ENCODE data around the gene MAGI2.

MAGI2 gene

GRCh38 chr7:78406531-78406930 is 1046.9 kb downstream of the MAGI2 start:
- ATAC-seq (replicated peaks), result no peak
- no peaks in the 10 kb centered on the region for H3K36me3 Mint-ChIP-seq
- H3K9me3 Mint-ChIP-seq, result peaks cover 0 to 2% of the 10 kb centered on the region in 2 donors
- no peak overlapping the region for H3K4me3 Mint-ChIP-seq
- H3K4me1 Mint-ChIP-seq, result no peaks in the 10 kb centered on the region
- H3K27me3 Mint-ChIP-seq, result no peaks in the 10 kb centered on the region
- H3K27ac Mint-ChIP-seq, result no peak overlapping the region
- no peak for DNase-seq

- Mint-ChIP-seq H3K9me3 (no peaks in the 10 kb centered on the region), H3K36me3 (no peaks in the 10 kb centered on the region), H3K27ac (no peak overlapping the region), H3K4me3 (no peak overlapping the region), H3K27me3 (no peaks in the 10 kb centered on the region), H3K4me1 (no peaks in the 10 kb centered on the region)
- ATAC-seq (replicated peaks) (no peak), DNase-seq (no peak)
Measured at GRCh38 chr7:78402096-78402495, 1051.4 kb downstream of the MAGI2 start.

GRCh38 chr7:78400038-78400437 is 1053.4 kb downstream of the MAGI2 start:
- DNase-seq, result no peak
- Mint-ChIP-seq H3K27ac (no peak overlapping the region), H3K4me3 (no peak overlapping the region), H3K36me3 (no peaks in the 10 kb centered on the region), H3K4me1 (no peaks in the 10 kb centered on the region), H3K27me3 (no peaks in the 10 kb centered on the region), H3K9me3 (no peaks in the 10 kb centered on the region)
- no peak for ATAC-seq (replicated peaks)

GRCh38 chr7:78399033-78399769 is 1054.3 kb downstream of the MAGI2 start:
- Mint-ChIP-seq H3K27ac (no peak overlapping the region), H3K9me3 (peaks cover 0 to 2% of the 10 kb centered on the region in 2 donors), H3K36me3 (no peaks in the 10 kb centered on the region), H3K27me3 (no peaks in the 10 kb centered on the region), H3K4me1 (no peaks in the 10 kb centered on the region), H3K4me3 (no peak overlapping the region)
- DNase-seq (no peak), ATAC-seq (replicated peaks) (no peak)

GRCh38 chr7:78398576-78398975 is 1054.9 kb downstream of the MAGI2 start:
- H3K9me3 Mint-ChIP-seq, result peaks cover 0 to 2% of the 10 kb centered on the region in 2 donors
- H3K4me3 Mint-ChIP-seq, result no peak overlapping the region
- H3K36me3 Mint-ChIP-seq, result no peaks in the 10 kb centered on the region
- H3K4me1 Mint-ChIP-seq, result no peaks in the 10 kb centered on the region
- ATAC-seq (replicated peaks) (no peak), DNase-seq (no peak)
- H3K27ac Mint-ChIP-seq, result no peak overlapping the region
- H3K27me3 Mint-ChIP-seq, result no peaks in the 10 kb centered on the region

GRCh38 chr7:78398081-78398480 is 1055.4 kb downstream of the MAGI2 start:
- no peaks in the 10 kb centered on the region for H3K36me3 Mint-ChIP-seq
- no peak for DNase-seq
- ATAC-seq (replicated peaks), result no peak
- H3K9me3 Mint-ChIP-seq, result peaks cover 0 to 2% of the 10 kb centered on the region in 2 donors
- no peak overlapping the region for H3K27ac Mint-ChIP-seq
- no peaks in the 10 kb centered on the region for H3K4me1 Mint-ChIP-seq
- H3K4me3 Mint-ChIP-seq, result no peak overlapping the region
- no peaks in the 10 kb centered on the region for H3K27me3 Mint-ChIP-seq

- Mint-ChIP-seq H3K27ac (no peak overlapping the region), H3K36me3 (no peaks in the 10 kb centered on the region), H3K4me3 (no peak overlapping the region), H3K4me1 (no peaks in the 10 kb centered on the region), H3K27me3 (no peaks in the 10 kb centered on the region), H3K9me3 (peaks cover 0 to 2% of the 10 kb centered on the region in 2 donors)
- DNase-seq, result no peak
- ATAC-seq (replicated peaks), result no peak
Measured at GRCh38 chr7:78396210-78396609, 1057.3 kb downstream of the MAGI2 start.

- DNase-seq (no peak), ATAC-seq (replicated peaks) (no peak)
- no peaks in the 10 kb centered on the region for H3K4me1 Mint-ChIP-seq
- no peaks in the 10 kb centered on the region for H3K27me3 Mint-ChIP-seq
- no peaks in the 10 kb centered on the region for H3K36me3 Mint-ChIP-seq
- H3K9me3 Mint-ChIP-seq, result peaks cover 0 to 2% of the 10 kb centered on the region in 2 donors
- H3K4me3 Mint-ChIP-seq, result no peak overlapping the region
- no peak overlapping the region for H3K27ac Mint-ChIP-seq
Measured at GRCh38 chr7:78395298-78396036, 1058.0 kb downstream of the MAGI2 start.

GRCh38 chr7:78389022-78389421 is 1064.4 kb downstream of the MAGI2 start:
- Mint-ChIP-seq H3K27ac (no peak overlapping the region), H3K36me3 (no peaks in the 10 kb centered on the region), H3K4me1 (no peaks in the 10 kb centered on the region), H3K9me3 (no peaks in the 10 kb centered on the region), H3K4me3 (no peak overlapping the region), H3K27me3 (no peaks in the 10 kb centered on the region)
- ATAC-seq (replicated peaks) (no peak), DNase-seq (no peak)

- Mint-ChIP-seq H3K27ac (no peak overlapping the region), H3K9me3 (peaks cover 0 to 1% of the 10 kb centered on the region in 2 donors), H3K27me3 (no peaks in the 10 kb centered on the region), H3K4me3 (no peak overlapping the region), H3K36me3 (no peaks in the 10 kb centered on the region), H3K4me1 (no peaks in the 10 kb centered on the region)
- no peak for DNase-seq
- no peak for ATAC-seq (replicated peaks)
Measured at GRCh38 chr7:78386520-78386919, 1066.9 kb downstream of the MAGI2 start.

- no peak overlapping the region for H3K4me3 Mint-ChIP-seq
- H3K9me3 Mint-ChIP-seq, result peaks cover 0 to 4% of the 10 kb centered on the region in 2 donors
- H3K27ac Mint-ChIP-seq, result no peak overlapping the region
- ATAC-seq (replicated peaks) (no peak), DNase-seq (no peak)
- H3K36me3 Mint-ChIP-seq, result no peaks in the 10 kb centered on the region
- no peaks in the 10 kb centered on the region for H3K27me3 Mint-ChIP-seq
- no peaks in the 10 kb centered on the region for H3K4me1 Mint-ChIP-seq
Measured at GRCh38 chr7:78383096-78383880, 1070.2 kb downstream of the MAGI2 start.

- Mint-ChIP-seq H3K9me3 (peaks cover 0 to 8% of the 10 kb centered on the region in 2 donors), H3K4me3 (no peak overlapping the region), H3K4me1 (no peaks in the 10 kb centered on the region), H3K27me3 (no peaks in the 10 kb centered on the region), H3K27ac (no peak overlapping the region), H3K36me3 (no peaks in the 10 kb centered on the region)
- no peak for DNase-seq
- ATAC-seq (replicated peaks), result no peak
Measured at GRCh38 chr7:78379148-78379547, 1074.3 kb downstream of the MAGI2 start.

- Mint-ChIP-seq H3K4me1 (no peaks in the 10 kb centered on the region), H3K27me3 (no peaks in the 10 kb centered on the region), H3K27ac (no peak overlapping the region), H3K4me3 (no peak overlapping the region), H3K36me3 (no peaks in the 10 kb centered on the region), H3K9me3 (peaks cover 0 to 6% of the 10 kb centered on the region in 2 donors)
- DNase-seq (no peak), ATAC-seq (replicated peaks) (no peak)
Measured at GRCh38 chr7:78377532-78377931, 1075.9 kb downstream of the MAGI2 start.

GRCh38 chr7:78370936-78371335 is 1082.5 kb downstream of the MAGI2 start:
- no peaks in the 10 kb centered on the region for H3K9me3 Mint-ChIP-seq
- H3K27me3 Mint-ChIP-seq, result no peaks in the 10 kb centered on the region
- H3K4me3 Mint-ChIP-seq, result no peak overlapping the region
- DNase-seq (no peak), ATAC-seq (replicated peaks) (no peak)
- H3K36me3 Mint-ChIP-seq, result no peaks in the 10 kb centered on the region
- no peaks in the 10 kb centered on the region for H3K4me1 Mint-ChIP-seq
- H3K27ac Mint-ChIP-seq, result no peak overlapping the region
